HEK293 (cell line): ENCODE data around the gene AADACL3.
A peak's percentile ranks its signal among the peaks of the same experiment; 100 is the strongest.

ENCODE experiments used
- CTCF ChIA-PET: fragments of 350-600 bp; formaldehyde crosslinking; extraction: SDS; loops from one replicate; lab custom pipeline; 2021; ENCODE audit warnings: antibody characterized with exemption; lab: Yijun Ruan, JAX
- POLR2A ChIA-PET: fragments of 300-600 bp; formaldehyde crosslinking; extraction: SDS; loops from one replicate; lab custom pipeline; 2020; ENCODE audit warnings: antibody characterized with exemption, inconsistent platforms; lab: Yijun Ruan, JAX
- H3K27ac ChIP-seq: fragments of 200-500 bp; sonication (Bioruptor generic); 2 replicates; pipeline ENCODE4 v1.5.1; 2014; ENCODE audit warnings: low read depth, low read length, control low read depth, inconsistent platforms; ENCODE audit errors: extremely low read depth
- H3K36me3 ChIP-seq, 2 experiments: fragments of 200-500 bp in 1 of 2; sonication (Bioruptor generic) in 1 of 2; 1 replicate in 1 of 2; 2 replicates in 1 of 2; pipeline ENCODE4 v1.5.1; 2014 to 2017; ENCODE audit warnings: inconsistent platforms in 2 of 2, low read length in 2 of 2; ENCODE audit not compliant: control insufficient read depth in 2 of 2, insufficient read depth in 1 of 2
- H3K4me1 ChIP-seq: fragments of 200-500 bp; sonication (Bioruptor generic); 2 replicates; pipeline ENCODE4 v1.5.1; 2014; ENCODE audit warnings: mild to moderate bottlenecking, low read length, inconsistent platforms; ENCODE audit not compliant: control insufficient read depth, insufficient read depth
- H3K4me3 ChIP-seq: 2 replicates; pipeline ENCODE4 v1.5.1; 2011; ENCODE audit warnings: low read depth, mild to moderate bottlenecking, control low read depth, low read length, moderate library complexity
- H3K9me3 ChIP-seq: fragments of 200-500 bp; sonication (Bioruptor generic); 2 replicates; pipeline ENCODE4 v1.5.1; 2014; ENCODE audit warnings: low read depth, low read length, inconsistent platforms; ENCODE audit not compliant: control insufficient read depth, insufficient read depth
- FEZF1 ChIP-seq: fragments of 450-650 bp; formaldehyde crosslinking; IDR thresholded peaks from 2 replicates; pipeline ENCODE4 v1.5.1; 2016; ENCODE audit warnings: missing biosample characterization, missing genetic modification characterization
- GLIS2 ChIP-seq: fragments of 450-650 bp; formaldehyde crosslinking; IDR thresholded peaks from 2 replicates; pipeline ENCODE4 v1.5.1; 2016; ENCODE audit warnings: missing biosample characterization, missing genetic modification characterization
- HIC1 ChIP-seq: fragments of 450-650 bp; formaldehyde crosslinking; IDR thresholded peaks from 2 replicates; pipeline ENCODE4 v1.5.1; 2016; ENCODE audit warnings: missing biosample characterization, missing genetic modification characterization
- KLF1 ChIP-seq: fragments of 450-650 bp; formaldehyde crosslinking; IDR thresholded peaks from 2 replicates; pipeline ENCODE4 v1.5.1; 2016; ENCODE audit warnings: missing biosample characterization, missing genetic modification characterization
- MYNN ChIP-seq: fragments of 450-650 bp; formaldehyde crosslinking; IDR thresholded peaks from 2 replicates; pipeline ENCODE4 v1.5.1; 2016; ENCODE audit warnings: missing biosample characterization, missing genetic modification characterization, borderline replicate concordance
- RBAK ChIP-seq: fragments of 450-650 bp; formaldehyde crosslinking; IDR thresholded peaks from 2 replicates; pipeline ENCODE4 v1.5.1; 2016; ENCODE audit warnings: missing biosample characterization, missing genetic modification characterization
- ZBTB48 ChIP-seq: fragments of 450-650 bp; formaldehyde crosslinking; IDR thresholded peaks from 2 replicates; pipeline ENCODE4 v1.5.1; 2016; ENCODE audit warnings: missing biosample characterization, missing genetic modification characterization
- ZBTB8A ChIP-seq: fragments of 450-650 bp; formaldehyde crosslinking; IDR thresholded peaks from 2 replicates; pipeline ENCODE4 v1.5.1; 2016; ENCODE audit warnings: missing biosample characterization, missing genetic modification characterization
- ZEB2 ChIP-seq: fragments of 450-650 bp; formaldehyde crosslinking; IDR thresholded peaks from 2 replicates; pipeline ENCODE4 v1.5.1; 2016; ENCODE audit warnings: missing biosample characterization, missing genetic modification characterization
- ZFHX2 ChIP-seq: fragments of 450-650 bp; formaldehyde crosslinking; conservative IDR thresholded peaks from 2 replicates; pipeline ENCODE4 v1.5.1; 2016; ENCODE audit warnings: missing biosample characterization, missing genetic modification characterization
- ZFP69B ChIP-seq: fragments of 450-650 bp; formaldehyde crosslinking; IDR thresholded peaks from 2 replicates; pipeline ENCODE4 v1.5.1; 2016; ENCODE audit warnings: missing biosample characterization, missing genetic modification characterization
- ZIC2 ChIP-seq: fragments of 450-650 bp; formaldehyde crosslinking; IDR thresholded peaks from 2 replicates; pipeline ENCODE4 v1.5.1; 2016; ENCODE audit warnings: missing biosample characterization, missing genetic modification characterization
- ZNF121 ChIP-seq: fragments of 450-650 bp; formaldehyde crosslinking; IDR thresholded peaks from 2 replicates; pipeline ENCODE4 v1.5.1; 2016; ENCODE audit warnings: missing biosample characterization, missing genetic modification characterization
- ZNF140 ChIP-seq: fragments of 450-650 bp; formaldehyde crosslinking; IDR thresholded peaks from 2 replicates; pipeline ENCODE4 v1.5.1; 2016; ENCODE audit warnings: missing biosample characterization, missing genetic modification characterization
- ZNF169 ChIP-seq: fragments of 450-650 bp; formaldehyde crosslinking; IDR thresholded peaks from 2 replicates; pipeline ENCODE4 v1.5.1; 2016; ENCODE audit warnings: missing biosample characterization, missing genetic modification characterization
- ZNF19 ChIP-seq: fragments of 450-650 bp; formaldehyde crosslinking; IDR thresholded peaks from 2 replicates; pipeline ENCODE4; 2016; ENCODE audit warnings: missing biosample characterization, missing genetic modification characterization, low read depth
- ZNF2 ChIP-seq: fragments of 450-650 bp; formaldehyde crosslinking; IDR thresholded peaks from 2 replicates; pipeline ENCODE4 v1.5.1; 2016; ENCODE audit warnings: missing biosample characterization, missing genetic modification characterization
- ZNF202 ChIP-seq: fragments of 450-650 bp; formaldehyde crosslinking; IDR thresholded peaks from 2 replicates; pipeline ENCODE4 v1.5.1; 2016; ENCODE audit warnings: missing biosample characterization, missing genetic modification characterization, borderline replicate concordance
- ZNF26 ChIP-seq: fragments of 450-650 bp; formaldehyde crosslinking; IDR thresholded peaks from 2 replicates; pipeline ENCODE4 v1.5.1; 2016; ENCODE audit warnings: missing biosample characterization, missing genetic modification characterization
- ZNF266 ChIP-seq: fragments of 450-650 bp; formaldehyde crosslinking; IDR thresholded peaks from 2 replicates; pipeline ENCODE4 v1.5.1; 2016; ENCODE audit warnings: missing biosample characterization, missing genetic modification characterization, low read depth
- ZNF324 ChIP-seq: fragments of 450-650 bp; formaldehyde crosslinking; IDR thresholded peaks from 2 replicates; pipeline ENCODE4 v1.5.1; 2016; ENCODE audit warnings: missing biosample characterization, missing genetic modification characterization
- ZNF433 ChIP-seq: fragments of 450-650 bp; formaldehyde crosslinking; IDR thresholded peaks from 2 replicates; pipeline ENCODE4 v1.5.1; 2016; ENCODE audit warnings: missing biosample characterization, missing genetic modification characterization, low read depth
- ZNF473 ChIP-seq: fragments of 450-650 bp; formaldehyde crosslinking; IDR thresholded peaks from 2 replicates; pipeline ENCODE4 v1.5.1; 2017; ENCODE audit warnings: missing biosample characterization, missing genetic modification characterization
- ZNF501 ChIP-seq: fragments of 450-650 bp; formaldehyde crosslinking; IDR thresholded peaks from 2 replicates; pipeline ENCODE4 v1.5.1; 2016; ENCODE audit warnings: missing biosample characterization, missing genetic modification characterization
- ZNF530 ChIP-seq: fragments of 450-650 bp; formaldehyde crosslinking; IDR thresholded peaks from 2 replicates; pipeline ENCODE4 v1.5.1; 2016; ENCODE audit warnings: low read depth, missing biosample characterization, missing genetic modification characterization
- ZNF610 ChIP-seq: fragments of 450-650 bp; formaldehyde crosslinking; IDR thresholded peaks from 2 replicates; pipeline ENCODE4 v1.5.1; 2016; ENCODE audit warnings: missing biosample characterization, missing genetic modification characterization, borderline replicate concordance
- ZNF623 ChIP-seq: fragments of 450-650 bp; formaldehyde crosslinking; IDR thresholded peaks from 2 replicates; pipeline ENCODE4 v1.5.1; 2016; ENCODE audit warnings: missing biosample characterization, missing genetic modification characterization
- ZNF629 ChIP-seq: fragments of 450-650 bp; formaldehyde crosslinking; IDR thresholded peaks from 2 replicates; pipeline ENCODE4 v1.5.1; 2017; ENCODE audit warnings: missing biosample characterization, missing genetic modification characterization
- ZNF76 ChIP-seq: fragments of 450-650 bp; formaldehyde crosslinking; IDR thresholded peaks from 2 replicates; pipeline ENCODE4; 2016; ENCODE audit warnings: low read depth, missing biosample characterization, missing genetic modification characterization, borderline replicate concordance
- ZNF768 ChIP-seq: fragments of 450-650 bp; formaldehyde crosslinking; IDR thresholded peaks from 2 replicates; pipeline ENCODE4 v1.5.1; 2018; ENCODE audit warnings: missing biosample characterization, mild to moderate bottlenecking, missing genetic modification characterization

AADACL3 gene

GRCh38 chr1:12677565-12677964, 38.3 kb upstream of the AADACL3 start:
- ChIA-PET CTCF (no interaction called here), POLR2A (no interaction called here)
- no peaks in the 10 kb centered on the region for H3K9me3 ChIP-seq
- H3K4me3 ChIP-seq: no peak overlapping the region
- TF ChIP-seq ZNF76 (tag by site-specific recombination) (no peak), ZIC2 (tag by site-specific recombination) (no peak), ZNF629 (tag by site-specific recombination) (no peak), ZNF433 (tag by site-specific recombination) (no peak), ZBTB8A (tag by site-specific recombination) (no peak), ZFP69B (tag by site-specific recombination) (no peak), ZNF473 (tag by site-specific recombination) (no peak), ZNF768 (tag by site-specific recombination) (no peak)
- no peaks in the 10 kb centered on the region for H3K36me3 ChIP-seq
- H3K27ac ChIP-seq: no peak overlapping the region
- H3K4me1 ChIP-seq: no peaks in the 10 kb centered on the region

GRCh38 chr1:12678350-12678749, 37.6 kb upstream of the AADACL3 start:
- Histone ChIP-seq H3K36me3 (no peaks in the 10 kb centered on the region), H3K9me3 (no peaks in the 10 kb centered on the region), H3K4me1 (no peaks in the 10 kb centered on the region), H3K4me3 (no peak overlapping the region), H3K27ac (no peak overlapping the region)
- POLR2A ChIA-PET: no interaction called here
- CTCF ChIA-PET: no interaction called here
- TF ChIP-seq ZNF324: no peak
- TF ChIP-seq GLIS2: no peak
- no peak for TF ChIP-seq ZNF169 (tag by site-specific recombination)
- TF ChIP-seq ZNF26 (tag by site-specific recombination): no peak
- peak; percentile 31; the same call in 1 of the 2 replicates for TF ChIP-seq ZFHX2

GRCh38 chr1:12678820-12679219, 37.1 kb upstream of the AADACL3 start:
- POLR2A ChIA-PET: no interaction called here
- H3K36me3 ChIP-seq: no peaks in the 10 kb centered on the region
- H3K9me3 ChIP-seq: no peaks in the 10 kb centered on the region
- CTCF ChIA-PET: no interaction called here
- H3K4me3 ChIP-seq: no peak overlapping the region
- H3K4me1 ChIP-seq: no peaks in the 10 kb centered on the region
- TF ChIP-seq ZNF501 (tag by site-specific recombination): no peak
- TF ChIP-seq ZNF610 (tag by site-specific recombination): no peak
- no peak for TF ChIP-seq ZNF530
- TF ChIP-seq ZNF140 (tag by site-specific recombination): peak; percentile 91
- TF ChIP-seq ZNF266 (tag by site-specific recombination): no peak
- TF ChIP-seq ZNF629 (tag by site-specific recombination): no peak
- no peak for TF ChIP-seq FEZF1 (tag by site-specific recombination)
- TF ChIP-seq MYNN (tag by site-specific recombination): no peak
- no peak for TF ChIP-seq ZNF202 (tag by site-specific recombination)
- no peak overlapping the region for H3K27ac ChIP-seq

- H3K36me3 ChIP-seq: no peaks in the 10 kb centered on the region
- no peak overlapping the region for H3K4me3 ChIP-seq
- POLR2A ChIA-PET: no interaction called here
- CTCF ChIA-PET: no interaction called here
- no peaks in the 10 kb centered on the region for H3K9me3 ChIP-seq
- H3K27ac ChIP-seq: no peak overlapping the region
- H3K4me1 ChIP-seq: no peaks in the 10 kb centered on the region
- TF ChIP-seq ZNF266 (tag by site-specific recombination) (no peak), ZNF623 (tag by site-specific recombination) (no peak), ZNF19 (tag by site-specific recombination) (no peak), RBAK (tag by site-specific recombination) (no peak), HIC1 (tag by site-specific recombination) (no peak), GLIS2 (no peak), KLF1 (tag by site-specific recombination) (no peak), ZBTB48 (tag by site-specific recombination) (no peak), ZEB2 (tag by site-specific recombination) (no peak), ZNF121 (tag by site-specific recombination) (no peak), ZNF2 (tag by site-specific recombination) (no peak), ZIC2 (tag by site-specific recombination) (no peak)
Observed at GRCh38 chr1:12690156-12690555, 25.8 kb upstream of the AADACL3 start.
